GM20000 (cell line): ENCODE results near the gene FAHD2B.
"Not testable (repeated sequence)": the region's sequence is repeated elsewhere in the genome, so short reads cannot be mapped to it uniquely, and the experiment has no call there.

Experiments used
- DNase-seq: peaks from one replicate; pipeline ENCODE4 v3.0.0; 2012; ENCODE audit warnings: low spot score
- TF ChIP-seq, protein P1 (sequence below): IDR thresholded peaks from 2 replicates; pipeline ENCODE4 v1.5.1; 2012; ENCODE audit warnings: mild to moderate bottlenecking, control low read depth; ENCODE audit errors: extremely low read depth, missing control alignments

FAHD2B gene

DNA sequence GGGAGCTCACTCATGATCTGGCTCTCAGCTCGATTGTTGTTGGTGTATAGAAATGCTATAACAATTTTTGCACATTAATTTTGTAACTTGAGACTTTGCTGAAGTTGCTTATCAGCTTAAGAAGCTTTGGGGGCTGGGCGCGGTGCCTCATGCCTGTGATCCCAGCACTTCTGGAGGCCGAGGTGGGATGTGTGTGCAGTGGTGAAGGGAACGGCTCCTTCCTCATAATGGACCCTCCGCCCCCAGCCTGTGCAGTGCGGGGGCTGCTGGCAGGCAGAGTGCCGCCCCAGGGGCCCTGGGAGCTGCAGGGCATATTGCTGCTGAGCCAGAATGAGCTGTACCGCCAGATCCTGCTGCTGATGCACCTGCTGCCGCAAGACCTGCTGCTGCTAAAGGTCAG, 13.8 kb downstream of the FAHD2B start:
- not testable (repeated sequence) for DNase-seq

DNA sequence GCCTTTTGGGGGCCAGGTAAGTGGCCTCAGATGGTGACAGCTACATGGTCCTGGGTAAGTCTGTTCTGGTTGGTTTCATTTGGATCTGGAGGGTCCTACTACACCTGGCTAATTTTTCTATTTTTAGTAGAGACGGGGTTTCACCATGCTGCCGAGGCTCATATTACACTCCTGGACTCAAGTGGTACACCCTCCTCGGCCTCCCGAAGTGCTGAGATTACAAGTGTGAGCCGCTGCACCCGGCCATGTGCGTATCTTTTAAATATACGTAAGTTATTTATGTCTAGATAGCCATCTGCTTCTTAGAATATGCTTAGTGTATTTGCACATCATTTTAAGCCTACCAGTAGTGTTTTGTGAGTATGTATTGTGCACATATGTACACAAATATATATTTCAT, 17.5 kb downstream of the FAHD2B start:
- not testable (repeated sequence) for DNase-seq

DNA sequence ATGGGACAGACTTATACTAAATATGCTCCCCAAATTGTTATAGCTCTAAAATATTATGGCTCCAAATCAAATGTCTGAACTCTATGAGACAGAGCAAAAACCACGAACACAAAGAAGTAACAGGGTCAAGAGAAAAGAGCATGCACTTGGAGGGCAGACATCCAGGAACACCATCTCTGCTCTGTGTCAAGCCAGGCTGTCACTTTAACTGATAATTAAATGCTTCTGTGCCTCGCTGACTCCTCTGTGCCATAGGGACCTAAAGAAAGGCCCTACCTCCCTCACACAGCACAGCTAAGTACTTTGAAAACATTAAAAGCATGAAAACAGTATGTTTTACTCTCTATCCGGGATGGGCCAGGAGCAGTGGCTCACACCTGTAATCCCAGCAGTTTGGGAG, 23.8 kb downstream of the FAHD2B start:
- DNase-seq, result not testable (repeated sequence)

DNA sequence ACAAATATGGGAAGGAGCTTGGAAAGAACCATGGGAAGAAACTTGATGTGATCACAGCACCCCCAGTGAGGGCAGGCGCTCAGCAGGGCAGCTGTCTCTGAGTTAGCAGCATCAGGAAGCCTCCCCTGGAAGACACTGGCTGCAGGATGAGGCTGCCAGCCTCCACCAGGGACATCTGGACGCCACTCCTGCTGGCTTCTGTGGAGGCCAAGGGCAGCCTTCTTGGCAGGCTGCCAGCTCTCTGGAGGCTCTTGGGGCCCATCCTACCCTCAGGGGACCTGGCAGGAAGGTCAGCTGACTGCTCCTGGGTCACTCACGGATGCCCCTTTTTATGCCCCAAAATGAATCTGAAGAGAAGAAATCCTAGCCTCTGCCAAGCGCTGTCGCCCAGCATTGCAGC, 26.0 kb downstream of the FAHD2B start:
- not testable (repeated sequence) for DNase-seq

DNA sequence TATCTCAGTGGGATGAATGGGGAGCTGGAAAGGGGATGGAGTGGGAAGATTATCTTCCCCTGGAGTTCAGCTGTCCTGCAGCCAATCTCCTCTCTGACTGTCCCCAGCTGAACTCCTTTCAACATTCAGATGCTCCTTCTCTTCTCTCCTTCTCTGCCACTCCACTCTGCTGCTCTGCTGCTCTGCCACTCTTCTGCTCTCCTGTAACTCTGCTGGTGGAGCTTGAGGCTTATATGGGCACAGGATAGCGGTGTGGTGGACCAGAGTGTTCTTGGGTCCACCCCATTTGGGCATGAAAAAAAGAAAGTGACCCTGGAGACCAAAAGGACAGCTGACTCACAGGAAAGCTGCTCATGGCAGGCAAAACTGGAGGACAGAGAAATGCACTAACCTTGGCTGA, 26.6 kb downstream of the FAHD2B start:
- DNase-seq, result no peak
- TF ChIP-seq, protein P1, sequence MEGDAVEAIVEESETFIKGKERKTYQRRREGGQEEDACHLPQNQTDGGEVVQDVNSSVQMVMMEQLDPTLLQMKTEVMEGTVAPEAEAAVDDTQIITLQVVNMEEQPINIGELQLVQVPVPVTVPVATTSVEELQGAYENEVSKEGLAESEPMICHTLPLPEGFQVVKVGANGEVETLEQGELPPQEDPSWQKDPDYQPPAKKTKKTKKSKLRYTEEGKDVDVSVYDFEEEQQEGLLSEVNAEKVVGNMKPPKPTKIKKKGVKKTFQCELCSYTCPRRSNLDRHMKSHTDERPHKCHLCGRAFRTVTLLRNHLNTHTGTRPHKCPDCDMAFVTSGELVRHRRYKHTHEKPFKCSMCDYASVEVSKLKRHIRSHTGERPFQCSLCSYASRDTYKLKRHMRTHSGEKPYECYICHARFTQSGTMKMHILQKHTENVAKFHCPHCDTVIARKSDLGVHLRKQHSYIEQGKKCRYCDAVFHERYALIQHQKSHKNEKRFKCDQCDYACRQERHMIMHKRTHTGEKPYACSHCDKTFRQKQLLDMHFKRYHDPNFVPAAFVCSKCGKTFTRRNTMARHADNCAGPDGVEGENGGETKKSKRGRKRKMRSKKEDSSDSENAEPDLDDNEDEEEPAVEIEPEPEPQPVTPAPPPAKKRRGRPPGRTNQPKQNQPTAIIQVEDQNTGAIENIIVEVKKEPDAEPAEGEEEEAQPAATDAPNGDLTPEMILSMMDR, result no peak

DNA sequence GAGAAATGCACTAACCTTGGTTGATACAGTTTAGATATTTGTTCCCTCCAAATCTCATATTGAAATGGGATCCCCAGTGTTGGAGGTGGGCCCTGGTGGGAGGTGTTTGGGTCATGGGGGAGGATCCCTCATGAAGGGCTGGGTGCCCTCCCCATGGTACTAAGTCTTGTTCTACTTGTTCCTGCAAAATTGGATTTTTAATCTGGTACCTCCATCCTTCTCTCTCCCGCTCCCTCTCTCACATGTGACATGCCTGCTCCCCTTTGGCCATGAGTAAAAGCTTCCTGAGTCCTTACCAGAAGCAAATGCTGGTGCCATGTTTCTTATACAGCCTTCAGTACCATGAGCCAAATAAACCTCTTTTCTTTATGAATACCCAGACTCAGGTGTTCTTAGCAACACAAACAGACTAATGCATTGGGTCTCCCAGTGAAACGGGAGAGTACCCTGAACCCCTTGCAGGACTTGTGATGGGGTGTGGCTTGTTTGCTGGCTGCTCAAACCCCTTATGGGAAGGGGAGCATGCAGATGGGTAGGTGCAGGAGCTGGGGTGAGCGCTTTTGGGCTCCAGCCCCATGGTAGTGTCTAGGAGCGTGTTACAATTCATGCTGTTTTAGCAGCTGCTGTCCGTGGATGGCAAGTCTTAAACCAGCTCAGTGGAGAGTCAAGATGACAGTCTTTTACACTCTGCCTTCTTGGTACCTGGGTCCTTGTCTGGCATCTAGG, 27.2 kb downstream of the FAHD2B start:
- no peak for DNase-seq
- TF ChIP-seq, protein P1, result no peak

DNA sequence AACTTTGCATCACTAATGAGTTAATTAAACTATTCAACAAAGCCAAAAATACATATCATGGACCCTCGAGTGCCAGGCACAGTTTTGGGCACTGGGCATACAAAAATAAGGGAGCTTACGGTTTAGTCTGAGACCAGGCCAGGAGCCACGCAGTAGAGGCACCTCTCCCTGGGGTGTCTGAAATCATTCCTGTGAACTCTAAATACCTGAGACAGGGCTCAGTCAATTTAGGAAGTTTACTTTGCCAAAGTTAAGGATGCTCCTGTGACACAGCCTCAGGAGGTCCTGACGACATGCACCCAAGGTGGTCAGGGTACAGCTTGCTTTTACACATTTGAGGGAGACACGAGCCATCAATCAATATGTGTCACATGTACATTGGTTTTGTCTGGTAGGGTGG, 28.7 kb downstream of the FAHD2B start:
- not testable (repeated sequence) for DNase-seq

DNA sequence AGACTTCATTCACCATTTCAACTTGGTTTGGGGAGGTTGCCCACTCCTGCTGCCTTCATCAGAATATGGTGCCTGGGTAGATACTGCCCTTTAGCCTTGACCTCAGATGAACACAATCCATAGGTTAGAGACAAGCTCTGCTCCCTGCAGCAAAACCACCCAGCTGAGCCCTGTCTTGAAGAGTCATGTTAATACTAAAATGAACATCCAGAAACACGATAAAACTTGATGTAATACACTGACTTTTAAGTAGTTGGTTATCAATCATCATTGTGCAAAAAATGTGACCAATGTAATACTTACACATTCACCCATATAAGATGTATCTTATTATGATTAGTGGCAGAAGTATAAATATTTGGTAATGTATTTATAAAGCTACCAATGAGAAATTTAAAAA, 32.7 kb downstream of the FAHD2B start:
- DNase-seq, result not testable (repeated sequence)

DNA sequence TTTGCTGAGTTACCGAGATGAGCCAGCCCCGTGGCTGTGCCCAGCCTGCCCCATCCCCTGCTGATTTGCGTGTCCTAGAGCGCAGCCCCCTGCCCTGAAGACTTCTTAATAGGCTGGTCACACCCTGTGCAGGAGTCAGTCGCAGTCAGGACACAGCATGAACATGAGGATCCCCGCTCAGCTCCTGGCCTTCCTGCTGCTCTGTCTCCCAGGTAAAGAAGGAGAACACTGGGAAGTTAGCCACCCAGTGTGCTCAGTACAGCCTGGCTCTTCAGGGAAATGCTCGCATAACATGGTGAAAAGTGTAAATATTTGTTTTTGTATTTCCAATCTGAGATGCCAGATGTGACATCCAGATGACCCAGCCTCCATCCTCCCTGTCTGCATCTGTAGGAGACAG, 34.9 kb downstream of the FAHD2B start:
- not testable (repeated sequence) for DNase-seq

DNA sequence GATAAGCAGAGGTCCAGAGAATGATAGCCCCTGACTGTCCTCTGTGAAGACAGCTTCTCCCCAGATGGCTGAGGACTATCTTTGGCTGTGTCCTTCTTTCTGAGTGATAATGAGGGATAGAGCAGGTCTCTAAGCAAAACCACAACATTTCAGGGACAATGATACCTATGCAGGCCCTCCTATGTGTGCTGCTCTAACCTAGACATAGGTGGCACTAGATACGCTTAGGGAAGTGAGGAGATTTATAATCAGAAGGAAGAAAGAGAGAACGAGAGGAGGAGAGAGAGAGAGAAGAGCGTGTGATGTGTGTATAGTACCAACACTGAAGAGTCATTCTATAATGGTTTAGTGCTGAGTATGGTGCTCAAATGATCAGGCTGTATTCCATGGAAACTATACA, 38.5 kb downstream of the FAHD2B start:
- DNase-seq, result not testable (repeated sequence)

DNA sequence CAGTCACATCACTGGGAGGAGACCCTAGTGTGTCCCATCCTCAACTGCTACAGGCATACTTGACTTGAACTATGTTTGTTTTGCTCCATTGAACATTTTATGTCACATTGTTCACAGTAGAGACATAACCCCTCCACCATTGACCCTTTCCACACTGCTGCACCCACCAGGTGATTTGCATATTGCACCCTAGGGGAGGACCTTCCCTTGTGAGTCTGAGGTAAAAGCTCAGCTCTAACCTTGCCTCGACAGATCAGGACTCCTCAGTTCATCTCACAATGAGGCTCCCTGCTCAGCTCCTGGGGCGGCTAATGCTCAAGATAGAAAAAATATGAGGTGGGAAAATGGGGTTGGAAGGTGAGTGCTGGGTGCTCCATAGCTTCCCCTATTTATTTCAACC, 44.6 kb downstream of the FAHD2B start:
- not testable (repeated sequence) for DNase-seq

DNA sequence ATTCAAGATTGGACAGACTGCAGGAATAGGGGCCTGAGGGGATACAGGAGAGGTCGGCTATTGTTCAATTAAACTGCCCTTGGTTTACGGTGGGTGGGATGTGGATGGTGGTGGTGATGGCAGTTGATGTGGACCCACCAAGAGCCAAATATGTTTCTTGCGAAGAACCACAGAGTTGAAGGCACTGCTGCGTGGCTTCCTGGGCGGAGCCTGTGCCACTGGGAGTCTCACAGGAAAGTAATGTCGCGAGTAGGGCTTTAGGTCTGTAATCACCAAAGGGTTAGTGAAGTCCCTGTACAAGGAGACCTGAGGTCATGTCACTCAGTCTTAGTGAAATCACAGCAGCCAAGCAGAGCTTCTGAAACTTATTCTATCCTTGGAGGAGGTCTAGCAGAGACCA, 46.2 kb downstream of the FAHD2B start:
- DNase-seq, result not testable (repeated sequence)

DNA sequence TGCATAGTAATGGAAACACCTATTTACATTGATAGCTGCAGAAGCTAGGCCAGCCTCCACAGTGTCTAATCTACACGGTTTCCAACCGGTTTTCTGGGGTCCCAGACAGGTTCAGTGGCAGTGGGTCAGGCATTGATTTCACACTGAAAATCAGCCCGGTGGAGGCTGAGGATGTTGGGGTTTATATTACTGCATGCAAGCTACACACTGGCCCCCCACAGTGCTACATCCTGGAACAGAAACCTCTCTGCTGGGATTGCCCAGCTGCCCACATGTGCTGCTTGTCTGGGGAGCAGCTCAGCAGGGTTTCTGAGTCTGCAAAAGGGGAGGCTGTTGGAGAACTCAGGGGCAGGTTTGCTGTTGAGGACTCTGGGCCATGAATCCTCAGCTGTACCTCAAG, 48.0 kb downstream of the FAHD2B start:
- DNase-seq, result not testable (repeated sequence)

DNA sequence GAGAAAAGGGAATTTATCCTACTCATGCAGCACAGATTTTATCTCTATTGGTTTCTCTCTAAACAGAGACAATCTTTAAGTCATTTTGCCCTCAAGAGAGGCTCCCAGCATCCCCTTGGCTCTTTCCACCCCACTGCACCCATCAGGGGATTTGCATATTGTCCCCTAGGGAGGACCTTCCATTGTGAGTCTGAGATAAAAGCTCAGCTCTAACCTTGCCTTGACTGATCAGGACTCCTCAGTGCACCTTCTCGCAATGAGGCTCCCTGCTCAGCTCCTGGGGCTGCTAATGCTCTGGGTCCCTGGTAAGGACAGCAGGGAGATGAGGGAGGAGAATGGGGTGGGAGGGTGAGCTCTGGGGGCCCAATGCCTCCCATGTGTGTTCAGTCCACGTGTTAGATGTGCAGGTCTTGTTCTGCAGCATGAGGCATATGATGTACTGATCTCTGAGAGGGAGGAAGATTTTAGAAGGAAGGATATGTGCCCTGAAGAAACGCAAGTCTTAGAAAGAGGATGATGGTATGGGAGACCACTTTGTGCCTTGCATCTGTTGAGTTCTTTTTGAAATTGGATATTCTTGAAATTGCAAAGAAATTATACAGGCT, 48.7 kb downstream of the FAHD2B start:
- DNase-seq, result not testable (repeated sequence)
